Measurements from ENCODE around the gene INPP4B. TPM values are rescaled to one million over a fixed set of nuclear protein-coding genes. Genes with fewer than 3 reads are reported as not detected.

INPP4B gene
- polyA plus RNA-seq, 3 donors from 2014 or later = 0.81 to 6.3 (median 6.2) TPM

DNA sequence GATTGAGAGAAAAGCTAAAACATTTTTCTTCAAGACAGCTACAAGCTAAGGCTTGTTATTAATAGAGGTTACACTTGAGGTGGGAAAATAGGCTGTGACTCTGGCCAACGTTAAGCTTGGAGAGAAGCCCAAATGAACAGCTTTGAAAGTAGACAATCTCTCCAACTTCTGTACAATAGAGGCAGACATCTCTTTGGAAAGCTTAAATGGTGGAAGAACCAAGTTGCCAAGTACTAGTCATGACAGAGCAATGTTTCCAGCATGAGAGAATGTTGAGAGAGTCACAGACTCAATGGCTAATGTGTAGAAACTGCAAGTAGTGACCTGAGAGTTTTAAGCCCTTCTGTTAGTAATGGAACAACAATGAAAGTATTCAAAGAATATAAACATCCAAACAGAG, 298.1 kb downstream of the INPP4B start:
- H3K36me3 Mint-ChIP-seq = no peaks in the 10 kb centered on the region
- peaks cover 0 to 8% (median 2%) of the 10 kb centered on the region in 6 donors for H3K9me3 Mint-ChIP-seq
- H3K4me1 Mint-ChIP-seq = no peaks in the 10 kb centered on the region
- H3K27me3 Mint-ChIP-seq (ENCODE audit: low read depth in 3 of 3) = no peaks in the 10 kb centered on the region
- H3K27ac Mint-ChIP-seq = no peak overlapping the region
- DNase-seq = no peak
- H3K4me3 Mint-ChIP-seq = no peak overlapping the region

DNA sequence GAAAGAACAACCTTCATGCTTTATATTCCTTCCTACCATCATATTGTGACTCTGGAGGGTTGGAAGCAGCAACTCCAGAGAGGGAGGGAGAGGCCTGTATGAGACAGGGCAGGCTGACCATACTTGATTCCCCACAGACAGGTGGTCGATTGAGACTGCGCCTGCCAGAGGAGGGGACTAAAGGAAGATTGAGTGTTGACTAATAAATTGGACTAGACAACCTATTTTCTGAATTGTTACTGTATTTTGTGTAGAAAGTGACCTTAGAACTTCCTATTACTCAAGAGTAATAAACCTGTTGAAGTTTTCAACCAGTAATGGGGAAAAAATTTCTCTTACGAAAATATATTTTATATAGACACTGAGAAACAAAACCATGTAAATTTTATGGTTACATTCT, 301.5 kb downstream of the INPP4B start:
- Mint-ChIP-seq H3K27ac (no peak overlapping the region), H3K36me3 (no peaks in the 10 kb centered on the region), H3K4me1 (no peaks in the 10 kb centered on the region), H3K4me3 (no peak overlapping the region), H3K27me3 (ENCODE audit: low read depth in 3 of 3) (no peaks in the 10 kb centered on the region), H3K9me3 (peaks cover 0 to 7% (median 0%) of the 10 kb centered on the region in 6 donors)
- DNase-seq = no peak

DNA sequence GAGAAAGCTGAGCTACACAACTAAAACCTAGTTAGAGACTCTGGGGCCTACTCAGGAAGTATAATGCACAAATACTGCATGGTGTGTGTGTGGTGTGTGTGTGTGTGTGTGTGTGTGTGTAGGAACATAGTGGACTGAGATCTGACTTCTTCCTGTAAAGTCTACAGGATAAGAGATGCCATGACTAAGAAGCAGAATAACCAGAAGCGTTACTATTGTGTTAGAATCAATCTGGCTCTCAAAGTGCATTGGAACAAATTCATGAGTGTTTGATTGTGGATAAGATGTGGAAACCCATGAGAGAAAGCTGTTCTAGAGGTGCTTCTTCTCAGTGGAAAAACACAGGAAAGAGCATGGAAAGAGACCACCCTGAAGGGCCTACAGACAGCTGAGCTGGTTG, 302.1 kb downstream of the INPP4B start:
- Mint-ChIP-seq H3K4me3 (no peak overlapping the region), H3K27ac (no peak overlapping the region), H3K27me3 (ENCODE audit: low read depth in 3 of 3) (no peaks in the 10 kb centered on the region), H3K36me3 (no peaks in the 10 kb centered on the region), H3K9me3 (peaks cover 0 to 6% (median 0%) of the 10 kb centered on the region in 6 donors), H3K4me1 (no peaks in the 10 kb centered on the region)
- no peak for DNase-seq

DNA sequence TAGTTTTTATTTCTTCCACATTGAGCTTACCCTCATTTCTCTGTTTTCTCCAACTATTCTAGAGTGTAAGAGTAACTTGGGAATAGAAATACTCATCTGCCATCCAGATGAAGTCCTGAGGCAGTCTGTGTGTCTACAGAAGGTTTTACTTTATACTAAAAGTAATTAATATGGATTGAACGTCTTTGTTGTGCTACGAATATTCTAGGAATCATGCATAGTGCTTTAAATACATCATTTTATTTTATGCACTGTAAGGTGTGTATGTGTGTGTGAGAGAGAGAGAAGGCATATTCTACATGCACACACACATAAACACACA, 305.7 kb downstream of the INPP4B start:
- DNase-seq = no peak
- Mint-ChIP-seq H3K4me1 (no peaks in the 10 kb centered on the region), H3K27ac (no peak overlapping the region), H3K36me3 (no peaks in the 10 kb centered on the region), H3K9me3 (peaks cover 0 to 4% (median 0%) of the 10 kb centered on the region in 6 donors), H3K27me3 (ENCODE audit: low read depth in 3 of 3) (no peaks in the 10 kb centered on the region), H3K4me3 (no peak overlapping the region)

DNA sequence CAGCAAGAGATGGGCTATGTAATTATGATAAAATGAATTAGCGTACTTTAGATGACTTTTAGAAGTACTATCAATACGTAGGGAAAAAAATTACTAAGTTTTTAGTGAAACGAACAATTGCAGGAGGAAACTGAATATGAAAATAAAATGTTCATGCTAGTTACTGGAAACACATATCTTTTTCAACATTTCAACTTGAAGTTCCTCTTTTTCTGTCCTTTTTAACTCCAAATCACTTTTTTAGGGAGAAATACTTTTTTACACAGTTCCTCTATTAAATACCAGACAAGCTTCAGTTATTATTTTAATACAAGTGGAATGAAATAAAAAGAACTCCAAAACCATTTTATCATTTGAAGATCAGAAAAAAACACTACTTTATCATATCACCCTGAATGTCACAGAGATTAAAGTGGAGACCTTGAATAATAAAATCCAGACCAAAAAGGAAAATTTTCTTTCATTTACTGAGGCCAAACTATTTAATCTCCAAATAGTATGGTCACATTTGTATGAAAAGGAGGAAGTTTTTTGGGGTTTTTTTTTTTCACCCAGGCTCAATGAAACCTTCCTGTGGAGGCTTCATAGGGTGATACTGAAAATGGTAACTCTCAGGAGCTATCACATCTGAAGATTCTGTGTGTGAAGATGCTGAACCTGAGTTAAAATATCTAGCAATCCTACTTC, 306.2 kb downstream of the INPP4B start:
- Mint-ChIP-seq H3K27me3 (ENCODE audit: low read depth in 3 of 3) (no peaks in the 10 kb centered on the region), H3K4me3 (no peak overlapping the region), H3K9me3 (peaks cover 0 to 6% (median 0%) of the 10 kb centered on the region in 6 donors), H3K4me1 (no peaks in the 10 kb centered on the region), H3K27ac (no peak overlapping the region), H3K36me3 (no peaks in the 10 kb centered on the region)
- no peak for DNase-seq

DNA sequence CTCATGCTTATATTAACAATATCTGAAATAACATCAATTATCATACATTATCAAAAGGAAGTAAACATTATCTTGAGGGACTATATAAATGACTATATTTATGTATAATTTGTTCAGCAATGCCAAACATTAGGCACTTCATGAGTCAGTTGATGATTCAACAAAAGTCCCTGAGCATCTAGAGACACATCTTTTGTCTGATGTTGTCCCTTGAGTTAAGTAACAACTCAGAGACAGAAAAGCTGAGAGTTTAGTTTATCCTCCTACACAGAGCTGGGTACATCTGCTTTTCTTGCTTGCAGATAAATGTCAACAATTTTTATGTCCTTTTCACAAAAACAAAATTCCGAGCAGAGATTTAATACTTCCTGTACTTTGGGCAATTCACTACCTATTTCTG, 311.1 kb downstream of the INPP4B start:
- H3K4me3 Mint-ChIP-seq = no peak overlapping the region
- H3K27ac Mint-ChIP-seq = no peak overlapping the region
- H3K27me3 Mint-ChIP-seq (ENCODE audit: low read depth in 3 of 3) = peaks cover 0 to 2% (median 0%) of the 10 kb centered on the region in 3 donors

DNA sequence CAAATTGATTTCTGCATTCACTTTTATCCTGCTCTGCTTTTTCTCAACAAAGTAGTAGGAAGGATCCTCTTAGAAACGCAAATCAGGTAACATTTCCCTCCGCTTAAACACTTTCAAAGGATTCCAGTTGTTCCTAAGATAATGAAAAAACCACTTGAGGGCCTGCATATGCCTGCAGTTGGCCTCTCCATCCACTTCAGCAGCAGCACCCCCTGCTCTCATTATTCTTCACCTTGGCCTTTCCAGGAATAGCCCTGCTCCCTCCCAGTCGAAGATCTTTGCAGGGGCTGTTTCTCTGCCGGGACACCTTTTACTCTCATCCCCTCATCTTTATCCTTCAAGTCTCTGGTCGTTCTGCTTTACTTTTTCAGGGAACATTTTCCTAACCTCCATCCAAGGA, 314.0 kb downstream of the INPP4B start:
- no peak overlapping the region for H3K27ac Mint-ChIP-seq
- H3K36me3 Mint-ChIP-seq = no peaks in the 10 kb centered on the region
- H3K9me3 Mint-ChIP-seq = peaks cover 0 to 10% (median 4%) of the 10 kb centered on the region in 6 donors

More for the DNA sequence above, 311.1 kb downstream of the INPP4B start:
- Mint-ChIP-seq H3K4me1 (no peaks in the 10 kb centered on the region), H3K9me3 (peaks cover 0 to 7% (median 2%) of the 10 kb centered on the region in 6 donors), H3K36me3 (no peaks in the 10 kb centered on the region)
- no peak for DNase-seq

DNA sequence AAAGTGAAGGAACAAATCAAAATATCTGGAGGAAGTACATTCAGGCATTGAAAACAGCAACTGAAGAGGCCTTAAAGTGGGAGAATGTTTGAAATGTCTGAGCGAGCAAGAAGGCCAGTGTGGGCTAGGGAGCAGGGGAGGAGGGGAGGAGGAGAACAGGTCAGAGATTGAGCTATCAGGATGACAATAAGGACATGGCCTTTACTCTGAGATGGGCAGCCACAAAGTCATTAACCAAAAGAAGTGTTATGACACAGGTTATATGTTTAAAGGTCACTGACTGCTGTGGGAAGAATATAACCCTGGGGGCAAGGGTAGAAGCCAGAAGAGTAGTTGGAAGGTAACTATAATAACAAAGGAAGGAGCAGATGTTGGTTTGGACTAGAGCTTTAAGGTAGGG, 315.4 kb downstream of the INPP4B start:
- Mint-ChIP-seq H3K27me3 (ENCODE audit: low read depth in 3 of 3) (peaks cover 0 to 2% (median 0%) of the 10 kb centered on the region in 3 donors), H3K4me1 (no peaks in the 10 kb centered on the region), H3K4me3 (no peak overlapping the region), H3K27ac (no peak overlapping the region), H3K36me3 (no peaks in the 10 kb centered on the region), H3K9me3 (peaks cover 0 to 10% (median 4%) of the 10 kb centered on the region in 6 donors)
- DNase-seq = no peak

More for the DNA sequence above, 314.0 kb downstream of the INPP4B start:
- peaks cover 0 to 2% (median 0%) of the 10 kb centered on the region in 3 donors for H3K27me3 Mint-ChIP-seq (ENCODE audit: low read depth in 3 of 3)
- DNase-seq = no peak
- H3K4me1 Mint-ChIP-seq = no peaks in the 10 kb centered on the region
- no peak overlapping the region for H3K4me3 Mint-ChIP-seq

DNA sequence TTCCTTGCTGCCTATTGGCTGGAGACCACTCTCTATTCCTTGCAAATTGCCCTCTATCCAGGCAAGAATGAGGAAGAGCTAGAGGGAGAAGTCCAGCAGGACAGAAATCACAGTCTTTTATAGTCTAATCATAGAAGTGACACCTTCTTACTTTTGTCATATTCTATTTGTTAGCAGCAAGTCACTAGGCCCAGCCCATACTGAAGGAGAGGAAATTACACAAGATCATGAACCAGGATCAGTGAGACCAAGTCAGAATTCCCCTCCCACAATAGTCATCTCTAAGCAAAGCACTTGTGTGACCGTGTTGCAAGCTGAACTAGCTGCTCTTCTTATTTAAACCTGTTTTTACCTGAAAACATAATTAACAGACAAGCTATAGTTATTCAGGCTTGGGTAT, 317.7 kb downstream of the INPP4B start:
- Mint-ChIP-seq H3K4me3 (no peak overlapping the region), H3K9me3 (peaks cover 0 to 7% (median 4%) of the 10 kb centered on the region in 6 donors), H3K27me3 (ENCODE audit: low read depth in 3 of 3) (peaks cover 0 to 4% (median 0%) of the 10 kb centered on the region in 3 donors), H3K36me3 (no peaks in the 10 kb centered on the region), H3K27ac (no peak overlapping the region), H3K4me1 (no peaks in the 10 kb centered on the region)
- DNase-seq = no peak

DNA sequence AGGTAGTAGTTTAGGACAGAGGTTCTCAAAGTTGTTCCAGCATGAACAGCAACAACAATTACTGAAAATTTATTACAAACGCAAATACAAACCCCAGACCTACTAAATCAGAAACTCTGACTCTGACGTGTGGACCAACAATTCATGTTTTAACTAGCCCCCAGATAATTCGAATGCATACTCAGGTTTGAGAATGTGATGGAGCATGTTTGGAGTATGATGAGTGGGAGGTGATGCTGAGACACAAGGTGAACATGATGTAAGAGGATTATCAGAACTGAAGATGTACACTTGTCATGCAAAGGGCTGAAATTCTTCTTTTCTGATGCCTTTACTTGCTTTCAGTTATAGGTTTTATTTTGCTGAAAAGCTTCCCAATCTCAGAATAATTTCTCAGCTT, 323.0 kb downstream of the INPP4B start:
- Mint-ChIP-seq H3K36me3 (no peaks in the 10 kb centered on the region), H3K9me3 (peaks cover 0 to 10% (median 2%) of the 10 kb centered on the region in 6 donors), H3K27me3 (ENCODE audit: low read depth in 3 of 3) (peaks cover 0 to 1% (median 0%) of the 10 kb centered on the region in 3 donors), H3K4me1 (no peaks in the 10 kb centered on the region), H3K27ac (no peak overlapping the region), H3K4me3 (no peak overlapping the region)
- no peak for DNase-seq

DNA sequence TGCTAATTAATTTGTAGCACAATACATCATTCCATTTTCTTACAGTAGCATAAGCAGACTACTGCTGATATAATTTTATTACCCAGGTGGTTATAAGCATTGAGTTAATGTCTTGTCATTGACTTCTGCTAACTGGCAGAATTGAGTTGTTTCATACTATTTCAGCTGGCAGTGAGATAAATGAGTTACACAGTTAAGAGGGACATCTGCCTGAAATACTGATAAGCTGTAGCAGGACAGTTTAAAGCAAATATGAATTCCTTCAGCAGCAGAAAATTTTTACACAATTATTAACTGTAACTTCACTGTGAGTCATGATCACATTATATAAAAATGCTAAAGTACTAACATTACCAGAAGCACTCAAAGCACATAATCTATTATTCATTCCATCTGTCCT, 326.8 kb downstream of the INPP4B start:
- Mint-ChIP-seq H3K36me3 (no peaks in the 10 kb centered on the region), H3K9me3 (peaks cover 0 to 14% (median 3%) of the 10 kb centered on the region in 6 donors), H3K4me1 (no peaks in the 10 kb centered on the region), H3K4me3 (no peak overlapping the region), H3K27ac (no peak overlapping the region), H3K27me3 (ENCODE audit: low read depth in 3 of 3) (peaks cover 0 to under 1% (median 0%) of the 10 kb centered on the region in 3 donors)
- no peak for DNase-seq

DNA sequence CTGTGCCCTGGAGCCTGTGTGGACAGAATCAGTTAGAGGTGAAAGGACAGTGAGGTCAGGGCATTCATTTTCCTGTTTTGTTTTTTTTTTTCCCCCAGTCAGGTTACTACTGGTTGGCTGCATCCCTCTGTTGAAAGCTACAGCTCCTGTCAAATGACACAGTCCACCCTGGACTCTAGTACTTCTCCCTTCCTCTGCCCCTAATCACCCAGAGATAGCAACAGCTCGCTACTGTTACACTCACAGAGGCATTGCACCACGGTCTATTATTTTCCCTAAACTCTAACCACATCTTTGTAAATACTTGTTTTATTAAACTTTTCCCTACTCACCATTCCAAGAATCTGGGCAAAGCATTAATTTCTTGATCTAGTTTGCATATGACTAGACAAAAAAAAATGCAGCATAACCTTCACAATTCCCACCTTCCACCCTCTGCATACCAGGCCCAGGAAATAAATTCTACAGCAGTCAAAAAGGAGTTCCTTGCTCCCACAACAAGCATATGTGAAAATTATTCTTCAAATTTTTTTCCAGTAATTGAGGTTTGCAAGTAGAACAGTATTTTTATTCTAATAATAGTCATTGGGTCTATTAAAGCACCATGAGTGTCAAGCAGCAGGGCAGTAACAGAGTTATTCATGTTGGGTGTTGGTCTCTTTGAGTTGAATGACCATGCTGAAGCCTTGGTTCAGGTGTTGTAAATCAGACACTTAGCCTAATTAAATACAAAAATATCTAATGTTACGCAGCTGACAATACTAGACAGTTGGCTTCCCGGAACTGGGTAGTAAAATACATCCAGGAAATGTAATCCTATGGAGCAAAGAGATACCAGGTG, 329.2 kb downstream of the INPP4B start:
- Mint-ChIP-seq H3K27me3 (ENCODE audit: low read depth in 3 of 3) (no peaks in the 10 kb centered on the region), H3K9me3 (peaks cover 0 to 9% (median 0%) of the 10 kb centered on the region in 6 donors), H3K4me1 (no peaks in the 10 kb centered on the region), H3K36me3 (no peaks in the 10 kb centered on the region), H3K4me3 (no peak overlapping the region), H3K27ac (no peak overlapping the region)
- DNase-seq = no peak

DNA sequence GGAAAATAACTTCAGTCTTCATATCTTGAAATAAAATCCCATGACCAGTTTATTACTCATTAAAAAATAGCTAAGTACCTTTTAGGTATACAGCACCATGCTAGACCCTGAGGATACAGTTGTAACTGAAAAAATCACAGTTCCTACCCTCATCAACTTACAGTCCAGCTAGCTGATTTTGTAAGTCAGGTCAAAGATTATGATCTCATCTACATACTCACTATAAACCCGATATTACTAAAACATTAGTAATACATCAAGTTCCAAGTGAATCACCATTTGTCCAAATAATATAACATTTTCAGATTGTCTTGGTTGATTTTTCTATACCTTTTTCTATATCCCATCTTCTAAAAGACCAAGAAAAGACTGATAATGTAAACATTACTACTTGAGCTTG, 333.9 kb downstream of the INPP4B start:
- Mint-ChIP-seq H3K27me3 (ENCODE audit: low read depth in 3 of 3) (no peaks in the 10 kb centered on the region), H3K4me3 (no peak overlapping the region), H3K4me1 (no peaks in the 10 kb centered on the region), H3K36me3 (no peaks in the 10 kb centered on the region), H3K9me3 (peaks cover 0 to 9% (median 0%) of the 10 kb centered on the region in 6 donors), H3K27ac (no peak overlapping the region)
- DNase-seq = no peak

DNA sequence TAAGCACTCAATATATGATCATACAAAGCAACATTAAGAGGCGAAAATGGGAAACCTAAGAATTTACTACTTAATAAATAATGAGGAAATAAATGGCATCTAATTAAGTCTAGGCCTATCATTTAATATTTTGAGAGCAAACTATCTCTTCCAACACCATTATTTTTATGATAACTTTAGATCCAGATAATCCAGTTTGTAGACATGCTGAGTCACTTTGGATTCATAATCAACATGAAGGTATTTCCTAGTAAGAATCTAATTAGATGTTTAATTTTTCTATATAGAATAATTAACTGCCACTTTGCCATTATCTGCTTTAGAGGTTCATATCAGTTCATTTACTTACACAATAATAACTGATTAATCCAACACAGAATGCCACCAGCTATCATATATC, 336.2 kb downstream of the INPP4B start:
- no peak overlapping the region for H3K4me3 Mint-ChIP-seq
- no peaks in the 10 kb centered on the region for H3K4me1 Mint-ChIP-seq
- no peak overlapping the region for H3K27ac Mint-ChIP-seq
- H3K36me3 Mint-ChIP-seq = no peaks in the 10 kb centered on the region
- H3K9me3 Mint-ChIP-seq = peaks cover 0 to 6% (median 0%) of the 10 kb centered on the region in 6 donors
- H3K27me3 Mint-ChIP-seq (ENCODE audit: low read depth in 3 of 3) = no peaks in the 10 kb centered on the region
- no peak for DNase-seq

Data from immature natural killer cell (primary cell).